ENCODE data around the gene MAU2.
"Not testable (repeated sequence)": the region's sequence is repeated elsewhere in the genome, so short reads cannot be mapped to it uniquely, and the experiment has no call there.

The MAU2 gene

GRCh38 chr19:19372656-19373416, 52.2 kb downstream of the MAU2 start:
- TF ChIP-seq CTCF (IDR thresholded peaks at IDR 0.05; ENCODE audit: unreplicated experiment in 3 of 3): no peak
- Mint-ChIP-seq H3K36me3 (ENCODE audit: low read depth) (no peaks in the 10 kb centered on the region), H3K4me3 (no peak overlapping the region), H3K4me1 (no peaks in the 10 kb centered on the region), H3K27me3 (ENCODE audit: low read depth) (peaks cover 1% of the 10 kb centered on the region), H3K27ac (no peak overlapping the region), H3K9me3 (no peaks in the 10 kb centered on the region)

GRCh38 chr19:19379527-19379926, 58.9 kb downstream of the MAU2 start:
- H3K9me3 Mint-ChIP-seq: peaks cover 3% of the 10 kb centered on the region

GRCh38 chr19:19380316-19380715, 59.7 kb downstream of the MAU2 start:
- H3K27ac Mint-ChIP-seq; H3K36me3 Mint-ChIP-seq (ENCODE audit: low read depth); H3K4me1 Mint-ChIP-seq; H3K27me3 Mint-ChIP-seq (ENCODE audit: low read depth); H3K4me3 Mint-ChIP-seq; H3K9me3 Mint-ChIP-seq: not testable (repeated sequence)

More at GRCh38 chr19:19379527-19379926, 58.9 kb downstream of the MAU2 start:
- Mint-ChIP-seq H3K27me3 (ENCODE audit: low read depth) (peaks cover 3% of the 10 kb centered on the region), H3K27ac (no peak overlapping the region), H3K4me1 (no peaks in the 10 kb centered on the region), H3K4me3 (no peak overlapping the region), H3K36me3 (ENCODE audit: low read depth) (no peaks in the 10 kb centered on the region)
- TF ChIP-seq CTCF (IDR thresholded peaks at IDR 0.05; ENCODE audit: unreplicated experiment in 3 of 3): no peak

- no peak for TF ChIP-seq CTCF (IDR thresholded peaks at IDR 0.05; ENCODE audit: unreplicated experiment in 3 of 3)
- Mint-ChIP-seq H3K36me3 (ENCODE audit: low read depth) (no peaks in the 10 kb centered on the region), H3K4me1 (peaks cover 4% of the 10 kb centered on the region)
Measured at GRCh38 chr19:19381007-19381926, 60.6 kb downstream of the MAU2 start.

GRCh38 chr19:19382118-19382517, 61.5 kb downstream of the MAU2 start:
- TF ChIP-seq CTCF (IDR thresholded peaks at IDR 0.05; ENCODE audit: unreplicated experiment in 3 of 3): no peak
- H3K4me3 Mint-ChIP-seq: peak overlapping the region in 2 of 3 experiments; percentile 47 to 62
- H3K27me3 Mint-ChIP-seq (ENCODE audit: low read depth): peaks cover 3% of the 10 kb centered on the region
- no peak overlapping the region for H3K27ac Mint-ChIP-seq
- H3K9me3 Mint-ChIP-seq: peaks cover 3% of the 10 kb centered on the region
- no peaks in the 10 kb centered on the region for H3K36me3 Mint-ChIP-seq (ENCODE audit: low read depth)
- H3K4me1 Mint-ChIP-seq: peaks cover 4% of the 10 kb centered on the region

More at GRCh38 chr19:19381007-19381926, 60.6 kb downstream of the MAU2 start:
- Mint-ChIP-seq H3K9me3 (peaks cover 3% of the 10 kb centered on the region), H3K27ac (no peak overlapping the region), H3K27me3 (ENCODE audit: low read depth) (peaks cover 3% of the 10 kb centered on the region), H3K4me3 (no peak overlapping the region)

- H3K36me3 Mint-ChIP-seq (ENCODE audit: low read depth): peaks cover 4% of the 10 kb centered on the region
- peaks cover 3% of the 10 kb centered on the region for H3K9me3 Mint-ChIP-seq
- no peak for TF ChIP-seq CTCF (IDR thresholded peaks at IDR 0.05; ENCODE audit: unreplicated experiment in 3 of 3)
- H3K4me3 Mint-ChIP-seq: peak overlapping the region in 2 of 3 experiments; percentile 69 to 93
- no peaks in the 10 kb centered on the region for H3K27me3 Mint-ChIP-seq (ENCODE audit: low read depth)
- peaks cover 17% of the 10 kb centered on the region for H3K4me1 Mint-ChIP-seq
- H3K27ac Mint-ChIP-seq: no peak overlapping the region
Measured at GRCh38 chr19:19384486-19384885, 63.9 kb downstream of the MAU2 start.
